ENCODE measurements around the gene SLC25A22. TPM values are rescaled to one million over a fixed set of nuclear protein-coding genes. Genes with fewer than 3 reads are reported as not detected.

SLC25A22 gene
- total RNA-seq, 4 donors from 2014 or later = 5.2 to 14.5 (median 6.9) TPM

DNA sequence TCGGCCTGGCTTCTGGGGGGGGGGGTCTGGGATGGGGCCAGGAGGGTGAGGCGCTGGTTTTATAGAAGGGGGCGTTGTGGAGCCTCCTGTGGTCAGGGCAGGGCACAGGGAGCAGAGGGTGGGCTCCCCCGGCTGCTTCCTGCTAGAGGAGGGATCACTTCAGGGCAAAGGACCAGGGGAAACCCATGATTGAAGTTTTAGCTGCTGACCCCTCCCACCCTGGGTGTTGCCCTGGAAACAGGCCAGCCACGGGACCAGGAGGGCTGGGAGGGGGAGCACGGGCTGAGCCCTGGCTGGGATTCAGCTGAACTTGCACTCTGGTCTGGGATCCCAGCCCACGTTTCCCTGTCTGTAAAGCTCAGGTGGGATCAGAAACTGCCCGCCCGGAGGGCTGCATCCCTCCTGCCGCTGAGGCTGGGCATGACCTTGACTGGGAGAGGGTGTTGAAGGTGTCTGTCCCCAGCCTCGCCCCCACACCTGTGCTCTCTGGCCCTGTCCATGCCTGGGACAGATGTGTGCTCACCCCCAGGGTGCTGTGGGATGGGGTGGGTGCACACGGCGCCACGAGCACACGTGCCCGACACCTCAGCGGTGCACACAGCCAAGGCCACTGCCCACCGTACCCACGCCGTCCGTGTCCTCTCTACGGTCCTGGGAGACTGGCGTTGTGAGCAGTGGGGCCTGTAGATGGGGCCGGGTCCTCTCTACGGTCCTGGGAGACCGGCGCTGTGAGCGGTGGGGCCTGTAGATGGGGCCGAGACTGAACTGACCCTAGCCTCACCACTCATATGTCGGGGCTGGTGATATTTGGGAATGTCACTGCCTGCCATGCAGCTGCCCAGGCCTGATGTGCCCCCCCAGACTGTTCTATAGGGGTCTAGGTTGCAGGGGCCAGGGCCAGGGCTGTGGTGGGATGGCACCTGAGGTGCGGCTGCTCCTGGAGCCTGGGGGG is 46.9 kb upstream of the SLC25A22 start:
- Histone ChIP-seq H3K9me3 (no peaks in the 10 kb centered on the region), H3K27ac (peak overlapping the region; percentile 79 to 98 (median 93)), H3K27me3 (peaks cover 16% of the 10 kb centered on the region), H3K36me3 (peaks cover 0 to 20% of the 10 kb centered on the region in 2 donors), H3K4me1 (peaks cover 6 to 87% (median 43%) of the 10 kb centered on the region in 3 donors), H3K4me3 (peak overlapping the region; percentile 91 to 100)
- ATAC-seq = peak; percentile 71
- WGBS, 2 donors (ENCODE audit: low coverage in 1 of 2) = 7% methylated on average over 3 of the region's 31 CpGs; no CpG with 5 or more reads in 1 of the 2 donors
- TF ChIP-seq EP300 (IDR thresholded peaks at IDR 0.05) (no peak), POLR2AphosphoS5 (IDR thresholded peaks at IDR 0.05) (peak; percentile 91)

- peak; percentile 77 for ATAC-seq
- Histone ChIP-seq H3K4me3 (peak overlapping the region; percentile 91 to 100), H3K36me3 (peaks cover 0 to 29% of the 10 kb centered on the region in 2 donors), H3K9me3 (no peaks in the 10 kb centered on the region), H3K4me1 (peaks cover 6 to 88% (median 39%) of the 10 kb centered on the region in 3 donors), H3K27ac (peak overlapping the region; percentile 79 to 98 (median 93)), H3K27me3 (peaks cover 14% of the 10 kb centered on the region)
- TF ChIP-seq EP300 (IDR thresholded peaks at IDR 0.05) (no peak), POLR2A (IDR thresholded peaks at IDR 0.05) (peak; percentile 53 to 61), POLR2AphosphoS5 (IDR thresholded peaks at IDR 0.05) (peak; percentile 94)
- TF ChIP-seq, protein P1, sequence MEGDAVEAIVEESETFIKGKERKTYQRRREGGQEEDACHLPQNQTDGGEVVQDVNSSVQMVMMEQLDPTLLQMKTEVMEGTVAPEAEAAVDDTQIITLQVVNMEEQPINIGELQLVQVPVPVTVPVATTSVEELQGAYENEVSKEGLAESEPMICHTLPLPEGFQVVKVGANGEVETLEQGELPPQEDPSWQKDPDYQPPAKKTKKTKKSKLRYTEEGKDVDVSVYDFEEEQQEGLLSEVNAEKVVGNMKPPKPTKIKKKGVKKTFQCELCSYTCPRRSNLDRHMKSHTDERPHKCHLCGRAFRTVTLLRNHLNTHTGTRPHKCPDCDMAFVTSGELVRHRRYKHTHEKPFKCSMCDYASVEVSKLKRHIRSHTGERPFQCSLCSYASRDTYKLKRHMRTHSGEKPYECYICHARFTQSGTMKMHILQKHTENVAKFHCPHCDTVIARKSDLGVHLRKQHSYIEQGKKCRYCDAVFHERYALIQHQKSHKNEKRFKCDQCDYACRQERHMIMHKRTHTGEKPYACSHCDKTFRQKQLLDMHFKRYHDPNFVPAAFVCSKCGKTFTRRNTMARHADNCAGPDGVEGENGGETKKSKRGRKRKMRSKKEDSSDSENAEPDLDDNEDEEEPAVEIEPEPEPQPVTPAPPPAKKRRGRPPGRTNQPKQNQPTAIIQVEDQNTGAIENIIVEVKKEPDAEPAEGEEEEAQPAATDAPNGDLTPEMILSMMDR (IDR thresholded peaks at IDR 0.05) = peak in 2 of 4 experiments; percentile 26 to 31
- 0% methylated on average over 1 to 3 of the region's 25 CpGs for WGBS, 2 donors (ENCODE audit: low coverage in 1 of 2)
Measured at GRCh38 chr11:843818-844692, 46.0 kb upstream of the SLC25A22 start.

DNA sequence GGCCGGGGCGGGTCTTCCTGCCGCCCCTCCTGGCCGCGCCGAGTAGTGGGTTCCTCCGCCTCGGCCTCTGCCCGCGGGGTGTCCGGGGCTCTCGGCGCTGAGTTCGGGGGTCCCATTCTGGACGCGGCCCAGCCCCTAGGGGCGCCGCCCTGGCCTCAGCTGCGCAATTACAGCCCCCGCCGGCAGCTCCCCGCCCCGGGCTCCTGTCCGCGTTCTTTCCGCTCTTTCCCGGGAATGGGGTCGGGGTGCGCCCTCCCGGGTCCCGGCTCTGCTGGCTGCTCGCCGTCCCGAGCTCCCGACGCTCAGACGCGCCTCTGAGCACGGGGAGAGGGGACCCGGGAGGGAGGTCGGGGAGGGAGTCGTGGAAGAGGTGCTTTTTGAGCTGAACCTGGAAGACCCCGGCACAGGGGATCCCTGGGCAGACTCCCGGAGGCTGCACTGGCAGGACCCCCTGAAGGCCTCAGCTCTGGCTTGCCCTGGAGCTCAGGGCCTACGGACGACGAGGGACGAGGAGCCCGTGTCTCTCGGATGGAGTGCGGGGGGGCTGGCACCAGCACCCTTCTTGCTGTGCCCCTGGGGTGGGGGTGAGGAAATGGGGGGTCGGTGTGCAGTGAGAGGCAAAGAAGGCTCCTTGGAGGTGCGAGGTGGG is 45.1 kb upstream of the SLC25A22 start:
- H3K27ac ChIP-seq = peak overlapping the region; percentile 79 to 98 (median 93)
- H3K4me3 ChIP-seq = peak overlapping the region; percentile 91 to 100
- ATAC-seq = no peak
- H3K36me3 ChIP-seq = peaks cover 0 to 38% of the 10 kb centered on the region in 2 donors
- H3K4me1 ChIP-seq = peaks cover 6 to 88% (median 31%) of the 10 kb centered on the region in 3 donors
- WGBS, 2 donors (ENCODE audit: low coverage in 1 of 2) = 0% methylated on average over 2 of the region's 53 CpGs; no CpG with 5 or more reads in 1 of the 2 donors
- H3K27me3 ChIP-seq = peaks cover 6% of the 10 kb centered on the region
- no peaks in the 10 kb centered on the region for H3K9me3 ChIP-seq
- no peak for TF ChIP-seq EP300 (IDR thresholded peaks at IDR 0.05)
- TF ChIP-seq, protein P1 (IDR thresholded peaks at IDR 0.05) = peak in 2 of 4 experiments; percentile 1 to 15

GRCh38 chr11:842370-843002 is 44.4 kb upstream of the SLC25A22 start, which contains the start of the genes POLR2L and TSPAN4:
TSS of gene POLR2L (minus strand) at chr11:842529. CDS start at chr11:842508, 21 bp downstream.
TSS of gene TSPAN4 (plus strand) at chr11:842852. CDS start at chr11:850305, 7,453 bp downstream.
- ATAC-seq = peak; percentile 46
- peak within 1 kb of the TSS; percentile 91 to 100 for H3K4me3 ChIP-seq
- peaks cover 0 to 39% of the 10 kb centered on the region in 2 donors for H3K36me3 ChIP-seq
- peak within 1 kb of the TSS; percentile 79 to 98 (median 93) for H3K27ac ChIP-seq
- H3K9me3 ChIP-seq = no peaks in the 10 kb centered on the region
- no CpG with 5 or more reads among the region's 87 CpGs for WGBS, 2 donors (ENCODE audit: low coverage in 1 of 2)
- peak; percentile 84 to 87 for TF ChIP-seq POLR2A (IDR thresholded peaks at IDR 0.05)
- TF ChIP-seq EP300 (IDR thresholded peaks at IDR 0.05) = no peak
- TF ChIP-seq, protein P1 (IDR thresholded peaks at IDR 0.05) = peak in 3 of 4 experiments; percentile 12 to 28 (median 26)
- TF ChIP-seq POLR2AphosphoS5 (IDR thresholded peaks at IDR 0.05) = peak; percentile 83
- H3K27me3 ChIP-seq = no peaks in the 10 kb centered on the region
- peaks cover 6 to 88% (median 25%) of the 10 kb centered on the region in 3 donors for H3K4me1 ChIP-seq
